ENCODE data around the gene SLC22A31.
"Not testable (repeated sequence)": the region's sequence is repeated elsewhere in the genome, so short reads cannot be mapped to it uniquely, and the experiment has no call there.

SLC22A31 gene

DNA sequence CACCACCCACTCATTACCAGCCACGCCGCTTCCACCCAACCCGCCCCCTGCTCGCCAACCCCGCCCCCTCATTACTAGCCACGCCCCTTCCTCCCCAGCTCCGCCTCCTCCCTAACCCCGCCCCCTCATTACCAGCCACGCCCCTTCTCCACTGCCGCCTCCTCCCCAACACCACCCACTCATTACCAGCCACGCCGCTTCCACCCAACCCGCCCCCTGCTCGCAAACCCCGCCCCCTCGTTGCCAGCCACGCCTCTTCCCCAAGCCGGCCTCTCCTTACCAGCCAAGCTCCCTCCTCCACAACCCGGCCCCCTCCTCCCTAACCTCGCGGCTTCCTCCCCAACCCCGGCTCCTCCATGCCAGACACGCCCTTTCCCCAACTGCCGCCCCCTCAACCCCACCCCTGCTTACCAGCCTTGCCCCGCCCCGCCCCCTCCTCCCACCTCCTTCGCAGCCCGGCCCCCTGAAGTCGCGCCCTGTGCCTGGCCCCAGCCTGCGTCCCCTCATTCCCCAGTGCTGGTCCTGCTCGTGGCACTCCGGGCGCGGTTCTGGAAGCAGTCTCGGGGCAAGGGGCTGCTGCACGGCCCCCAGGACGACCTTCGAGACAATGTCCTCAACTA, 7.3 kb downstream of the SLC22A31 start:
- peak; percentile 65 for DNase-seq (ENCODE audit: low spot score)

DNA sequence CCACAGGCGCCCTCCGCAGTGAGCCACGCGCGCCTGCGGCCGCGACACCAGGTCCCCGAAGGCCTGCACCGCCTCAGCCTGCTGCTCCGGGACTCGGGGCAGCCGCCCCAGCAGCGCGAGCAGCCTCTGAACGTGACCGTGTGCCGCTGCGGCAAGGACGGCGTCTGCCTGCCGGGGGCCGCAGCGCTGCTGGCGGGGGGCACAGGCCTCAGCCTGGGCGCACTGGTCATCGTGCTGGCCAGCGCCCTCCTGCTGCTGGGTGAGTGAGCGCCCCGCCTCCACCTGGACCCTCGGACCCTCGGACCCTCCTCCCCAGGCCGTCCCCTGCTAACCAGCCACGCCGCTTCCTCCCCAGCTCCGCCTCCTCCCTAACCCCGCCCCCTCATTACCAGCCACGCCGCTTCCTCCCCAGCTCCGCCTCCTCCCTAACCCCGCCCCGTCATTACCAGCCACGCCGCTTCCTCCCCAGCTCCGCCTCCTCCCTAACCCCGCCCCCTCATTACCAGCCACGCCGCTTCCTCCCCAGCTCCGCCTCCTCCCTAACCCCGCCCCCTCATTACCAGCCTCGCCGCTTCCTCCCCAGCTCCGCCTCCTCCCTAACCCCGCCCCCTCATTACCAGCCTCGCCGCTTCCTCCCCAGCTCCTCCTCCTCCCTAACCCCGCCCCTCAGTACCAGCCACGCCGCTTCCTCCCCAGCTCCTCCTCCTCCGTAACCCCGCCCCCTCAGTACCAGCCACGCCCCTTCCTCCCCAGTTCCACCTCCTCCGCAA, 8.0 kb downstream of the SLC22A31 start:
- peak; percentile 80 for DNase-seq (ENCODE audit: low spot score)

DNA sequence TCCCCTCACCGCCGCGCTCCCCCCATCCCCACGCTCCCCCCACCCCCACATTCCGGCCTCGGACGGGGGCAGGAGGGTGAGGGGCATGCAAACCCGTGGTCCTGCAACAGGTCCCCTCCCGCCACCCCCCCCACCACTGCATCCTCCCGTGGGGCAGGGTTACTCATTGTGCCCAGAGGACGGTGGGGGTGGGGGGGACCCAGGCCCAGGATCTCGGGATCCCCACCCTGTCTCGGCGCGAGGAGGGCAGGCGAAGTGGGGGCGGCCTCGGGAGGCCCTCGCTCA, 8.5 kb downstream of the SLC22A31 start:
- DNase-seq (ENCODE audit: low spot score), result no peak

DNA sequence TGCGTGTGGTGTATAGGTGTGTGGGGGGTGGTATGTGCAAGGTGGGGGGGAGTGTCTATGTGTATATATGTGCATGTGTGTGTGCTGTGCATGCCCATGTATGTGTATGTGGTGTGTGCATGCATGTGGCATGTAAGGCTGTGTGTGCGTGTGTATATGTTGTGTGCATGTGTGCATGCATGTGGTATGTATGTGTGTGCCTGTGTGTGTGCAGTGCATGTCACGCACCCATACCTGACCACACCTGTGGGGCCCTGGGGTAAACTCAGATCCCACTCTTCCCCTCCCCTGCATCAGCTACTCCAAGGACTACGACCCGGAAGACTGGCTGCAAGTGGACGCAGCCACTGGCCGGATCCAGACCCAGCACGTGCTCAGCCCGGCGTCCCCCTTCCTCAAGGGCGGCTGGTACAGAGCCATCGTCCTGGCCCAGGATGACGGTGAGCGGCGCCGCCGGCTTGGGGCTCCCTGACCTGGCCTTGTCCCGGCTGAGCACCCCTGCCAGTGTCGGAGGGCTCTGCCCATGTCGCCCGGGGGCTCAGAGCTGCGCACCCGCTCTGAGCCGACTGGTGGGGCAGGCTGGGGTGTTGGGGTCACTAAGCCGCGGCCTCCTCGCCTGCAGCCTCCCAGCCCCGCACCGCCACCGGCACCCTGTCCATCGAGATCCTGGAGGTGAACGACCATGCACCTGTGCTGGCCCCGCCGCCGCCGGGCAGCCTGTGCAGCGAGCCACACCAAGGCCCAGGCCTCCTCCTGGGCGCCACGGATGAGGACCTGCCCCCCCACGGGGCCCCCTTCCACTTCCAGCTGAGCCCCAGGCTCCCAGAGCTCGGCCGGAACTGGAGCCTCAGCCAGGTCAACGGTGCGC, 9.1 kb downstream of the SLC22A31 start:
- DNase-seq (ENCODE audit: low spot score), result no peak

DNA sequence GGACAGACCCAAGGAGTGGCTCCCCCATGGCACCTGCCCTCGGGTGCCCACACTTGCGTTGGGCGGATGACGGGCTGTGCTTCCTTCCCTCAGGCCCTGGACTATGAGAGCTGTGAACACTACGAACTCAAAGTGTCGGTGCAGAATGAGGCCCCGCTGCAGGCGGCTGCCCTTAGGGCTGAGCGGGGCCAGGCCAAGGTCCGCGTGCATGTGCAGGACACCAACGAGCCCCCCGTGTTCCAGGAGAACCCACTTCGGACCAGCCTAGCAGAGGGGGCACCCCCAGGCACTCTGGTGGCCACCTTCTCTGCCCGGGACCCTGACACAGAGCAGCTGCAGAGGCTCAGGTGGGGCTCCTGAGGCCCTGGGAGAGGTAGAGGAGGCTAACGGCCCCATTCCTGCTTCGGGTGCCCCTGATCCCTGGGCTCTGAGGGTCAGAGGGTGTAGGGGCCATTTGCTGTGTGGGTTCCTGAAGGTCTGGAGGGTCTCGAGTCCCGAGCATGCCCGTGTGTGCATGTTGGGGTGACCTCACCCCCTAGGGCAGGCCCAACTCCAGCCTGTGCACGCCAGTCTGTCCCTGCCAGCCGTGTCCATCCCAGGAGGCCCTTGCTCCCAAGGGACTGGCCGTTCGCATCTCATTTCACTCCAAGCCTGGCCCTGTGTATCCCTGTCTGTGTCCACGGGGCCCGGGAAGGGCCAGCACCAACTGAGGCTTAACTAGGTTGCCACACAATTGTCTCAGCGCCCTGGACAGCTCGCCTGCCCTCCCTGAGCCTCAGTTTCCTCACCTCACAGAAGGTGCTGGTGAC, 10.0 kb downstream of the SLC22A31 start:
- no peak for DNase-seq (ENCODE audit: low spot score)

DNA sequence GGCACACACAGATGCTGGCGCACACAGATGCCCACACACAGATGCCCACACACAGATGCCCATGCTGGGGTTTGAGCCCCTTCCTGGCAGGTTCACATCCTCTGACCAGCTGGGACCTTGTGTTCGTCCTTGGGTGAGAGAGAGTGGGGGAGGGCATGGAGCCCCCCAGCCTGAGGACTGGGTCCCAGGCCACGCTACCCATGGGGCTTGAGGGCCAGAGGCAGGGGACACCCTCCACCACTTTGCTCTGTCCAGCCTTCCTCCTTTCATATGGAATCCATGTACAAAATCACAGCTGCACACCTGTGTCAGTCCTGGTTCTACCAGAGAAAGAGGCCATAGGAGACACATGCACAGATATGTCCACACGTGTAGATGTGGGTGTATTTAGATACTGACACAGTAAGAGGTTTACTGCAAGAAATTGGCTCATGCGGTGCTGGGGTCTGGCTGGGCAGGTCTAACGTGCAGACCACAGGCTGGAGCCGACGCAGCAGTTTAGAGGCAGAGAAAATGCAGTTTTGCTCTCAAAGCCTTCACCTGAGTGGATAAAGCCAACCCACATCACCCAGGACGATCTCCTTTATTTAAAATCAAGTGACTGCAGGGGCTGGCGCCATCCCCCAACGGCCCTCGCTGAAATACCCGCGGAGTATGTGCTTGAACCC, 10.8 kb downstream of the SLC22A31 start:
- no peak for DNase-seq (ENCODE audit: low spot score)

DNA sequence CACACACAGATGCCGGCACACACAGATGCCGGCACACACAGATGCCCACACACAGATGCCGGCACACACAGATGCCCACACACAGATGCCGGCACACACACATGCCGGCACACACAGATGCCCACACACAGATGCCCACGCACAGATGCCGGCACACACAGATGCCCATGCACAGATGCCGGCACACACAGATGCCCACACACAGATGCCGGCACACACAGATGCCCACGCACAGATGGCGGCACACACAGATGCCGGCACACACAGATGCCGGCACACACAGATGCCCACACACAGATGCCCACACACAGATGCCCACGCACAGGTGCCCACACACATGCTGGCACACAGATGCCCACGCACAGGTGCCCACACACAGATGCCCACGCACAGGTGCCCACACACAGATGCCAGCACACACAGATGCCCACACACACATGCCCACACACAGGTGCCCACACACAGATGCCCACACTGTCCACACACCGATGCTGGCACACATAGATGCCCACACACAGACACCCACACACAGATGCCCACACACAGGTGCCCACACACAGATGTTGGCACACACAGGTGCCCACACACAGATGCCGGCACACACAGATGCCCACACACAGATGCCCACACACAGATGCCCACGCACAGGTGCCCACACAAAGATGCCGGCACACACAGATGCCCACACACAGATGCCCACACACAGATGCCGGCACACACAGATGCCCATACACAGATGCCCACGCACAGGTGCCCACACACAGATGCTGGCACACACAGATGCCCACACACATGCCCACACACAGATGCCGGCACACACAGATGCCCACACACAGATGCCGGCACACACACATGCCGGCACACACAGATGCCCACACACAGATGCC, 11.6 kb downstream of the SLC22A31 start:
- not testable (repeated sequence) for DNase-seq (ENCODE audit: low spot score)

DNA sequence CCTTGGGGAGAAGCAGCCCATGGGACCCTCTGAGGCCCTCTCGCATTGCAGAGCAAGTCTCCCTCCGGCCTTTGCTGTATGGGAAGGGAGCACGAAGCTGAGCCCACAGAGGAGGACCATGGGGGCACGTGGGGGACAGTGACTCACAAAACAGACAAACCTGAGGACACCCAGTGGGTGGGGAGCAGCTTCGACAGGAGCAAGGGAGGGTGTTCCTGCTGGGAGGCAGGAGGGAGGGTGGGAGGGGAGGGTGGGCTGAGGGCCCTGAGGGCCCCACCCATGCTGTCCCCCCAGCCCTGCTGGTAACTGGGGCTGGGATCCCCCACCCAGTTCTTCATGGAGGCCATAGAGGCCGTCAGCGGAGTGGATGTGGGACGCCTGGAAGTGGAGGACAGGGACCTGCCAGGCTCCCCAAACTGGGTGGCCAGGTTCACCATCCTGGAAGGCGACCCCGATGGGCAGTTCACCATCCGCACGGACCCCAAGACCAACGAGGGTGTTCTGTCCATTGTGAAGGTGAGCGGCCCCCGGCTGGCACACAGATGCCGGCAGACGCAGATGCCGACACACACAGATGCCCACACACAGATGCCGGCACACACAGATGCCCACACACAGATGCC, 12.5 kb downstream of the SLC22A31 start:
- no peak for DNase-seq (ENCODE audit: low spot score)

DNA sequence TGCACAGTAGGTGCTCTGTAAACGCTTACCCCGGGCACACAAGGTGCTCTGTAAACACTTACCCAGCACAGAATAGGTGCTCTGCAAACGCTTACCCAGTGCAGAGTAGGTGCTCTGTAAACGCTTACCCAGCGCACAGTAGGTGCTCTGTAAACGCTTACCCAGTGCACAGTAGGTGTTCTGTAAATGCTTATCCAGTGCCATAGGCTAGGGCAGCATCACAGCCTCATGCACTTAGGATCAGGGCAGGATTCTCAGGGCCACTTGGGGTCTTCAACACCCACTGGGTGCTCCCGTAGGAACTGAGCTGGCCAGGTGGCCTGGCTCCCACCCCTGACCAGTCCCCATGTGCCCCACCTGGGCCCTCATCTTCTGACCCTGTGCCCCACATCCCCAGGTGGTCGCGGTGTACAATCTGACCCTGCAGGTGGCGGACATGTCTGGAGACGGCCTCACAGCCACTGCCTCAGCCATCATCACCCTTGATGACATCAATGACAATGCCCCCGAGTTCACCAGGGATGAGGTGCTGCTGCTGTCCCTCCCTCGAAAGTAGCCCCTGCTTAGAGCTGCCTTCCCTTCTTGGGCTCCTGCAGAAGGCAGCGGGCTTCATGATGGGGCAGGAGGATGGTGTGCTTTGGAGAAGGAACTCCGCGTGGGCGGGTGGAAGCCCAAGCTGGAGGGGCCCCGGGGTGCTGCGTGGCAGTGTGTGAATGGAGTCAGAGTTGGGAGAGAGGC, 13.1 kb downstream of the SLC22A31 start:
- no peak for DNase-seq (ENCODE audit: low spot score)

DNA sequence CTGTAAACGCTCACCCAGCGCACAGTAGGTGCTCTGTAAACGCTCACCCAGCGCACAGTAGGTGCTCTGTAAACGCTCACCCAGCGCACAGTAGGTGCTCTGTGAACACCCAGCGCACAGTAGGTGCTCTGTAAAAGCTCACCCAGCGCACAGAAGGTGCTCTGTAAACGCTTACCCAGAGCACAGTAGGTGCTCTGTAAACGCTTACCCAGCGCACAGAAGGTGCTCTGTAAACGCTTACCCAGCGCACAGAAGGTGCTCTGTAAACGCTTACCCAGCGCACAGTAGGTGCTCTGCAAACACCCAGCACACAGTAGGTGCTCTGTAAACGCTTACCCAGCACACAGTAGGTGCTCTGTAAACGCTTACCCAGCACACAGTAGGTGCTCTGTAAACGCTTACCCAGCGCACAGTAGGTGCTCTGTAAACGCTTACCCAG, 13.7 kb downstream of the SLC22A31 start:
- DNase-seq (ENCODE audit: low spot score), result not testable (repeated sequence)

DNA sequence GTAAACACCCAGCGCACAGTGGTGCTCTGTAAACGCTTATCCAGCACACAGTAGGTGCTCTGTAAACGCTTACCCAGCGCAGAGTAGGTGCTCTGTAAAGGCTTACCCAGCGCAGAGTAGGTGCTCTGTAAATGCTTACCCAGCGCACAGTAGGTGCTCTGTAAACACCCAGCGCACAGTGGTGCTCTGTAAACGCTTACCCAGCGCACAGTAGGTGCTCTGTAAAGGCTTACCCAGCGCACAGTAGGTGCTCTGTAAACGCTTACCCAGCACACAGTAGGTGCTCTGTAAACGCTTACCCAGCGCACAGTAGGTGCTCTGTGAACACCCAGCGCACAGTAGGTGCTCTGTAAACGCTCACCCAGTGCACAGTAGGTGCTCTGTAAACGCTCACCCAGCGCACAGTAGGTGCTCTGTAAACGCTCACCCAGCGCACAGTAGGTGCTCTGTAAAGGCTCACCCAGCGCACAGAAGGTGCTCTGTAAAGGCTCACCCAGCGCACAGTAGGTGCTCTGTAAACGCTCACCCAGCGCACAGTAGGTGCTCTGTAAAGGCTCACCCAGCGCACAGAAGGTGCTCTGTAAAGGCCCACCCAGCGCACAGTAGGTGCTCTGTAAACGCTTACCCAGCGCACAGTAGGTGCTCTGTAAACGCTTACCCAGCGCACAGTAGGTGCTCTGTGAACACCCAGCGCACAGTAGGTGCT, 14.3 kb downstream of the SLC22A31 start:
- not testable (repeated sequence) for DNase-seq (ENCODE audit: low spot score)

DNA sequence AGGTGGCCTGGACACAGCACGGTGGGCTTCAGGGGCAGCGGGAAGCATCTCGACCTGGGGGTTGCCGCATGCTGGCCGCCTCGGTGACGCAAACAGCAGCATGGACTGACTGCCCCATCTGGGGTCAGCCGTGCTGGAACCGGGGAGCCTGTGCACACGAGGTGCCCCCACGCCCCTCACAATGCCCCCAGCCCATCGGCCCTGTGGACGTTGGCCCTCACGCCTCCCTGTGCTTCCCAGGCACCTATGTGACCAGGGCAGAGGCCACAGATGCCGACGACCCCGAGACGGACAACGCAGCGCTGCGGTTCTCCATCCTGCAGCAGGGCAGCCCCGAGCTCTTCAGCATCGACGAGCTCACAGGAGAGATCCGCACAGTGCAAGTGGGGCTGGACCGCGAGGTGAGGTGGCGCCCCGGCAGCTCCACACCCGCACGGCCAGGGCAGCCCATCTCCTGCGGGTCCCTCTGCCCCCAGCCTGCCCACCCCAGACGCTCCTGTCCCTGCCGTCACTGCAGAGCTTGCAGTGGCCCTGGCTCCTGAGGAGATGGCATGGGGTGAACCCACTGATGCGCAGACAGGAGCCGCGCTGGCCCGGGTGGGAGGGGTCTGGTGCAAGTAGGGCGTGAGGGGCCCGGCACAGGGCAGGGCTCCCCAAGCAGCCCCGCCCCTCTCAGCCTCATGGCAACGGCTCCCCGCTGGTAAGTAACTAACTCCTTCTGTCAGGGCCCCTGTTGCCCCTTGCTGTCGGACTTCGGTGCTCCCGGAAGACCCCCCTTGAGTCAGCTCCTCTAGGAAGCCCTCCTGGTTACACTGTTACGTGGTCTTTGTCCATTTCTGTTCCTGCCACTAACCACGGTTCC, 15.2 kb downstream of the SLC22A31 start:
- DNase-seq (ENCODE audit: low spot score), result no peak

DNA sequence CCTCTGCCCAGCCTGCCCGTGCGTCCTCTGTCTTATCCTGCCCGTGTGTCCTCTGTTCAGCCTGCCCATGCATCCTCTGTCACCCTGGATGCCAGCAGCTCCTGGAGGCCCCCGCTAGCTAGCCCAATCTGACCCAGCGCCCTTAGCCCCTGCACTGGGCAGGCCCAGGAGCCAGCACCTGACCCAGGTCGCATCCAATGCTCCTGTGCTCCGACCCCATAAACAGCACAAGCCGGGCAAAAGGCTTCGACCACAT, 15.7 kb downstream of the SLC22A31 start:
- DNase-seq (ENCODE audit: low spot score), result no peak

DNA sequence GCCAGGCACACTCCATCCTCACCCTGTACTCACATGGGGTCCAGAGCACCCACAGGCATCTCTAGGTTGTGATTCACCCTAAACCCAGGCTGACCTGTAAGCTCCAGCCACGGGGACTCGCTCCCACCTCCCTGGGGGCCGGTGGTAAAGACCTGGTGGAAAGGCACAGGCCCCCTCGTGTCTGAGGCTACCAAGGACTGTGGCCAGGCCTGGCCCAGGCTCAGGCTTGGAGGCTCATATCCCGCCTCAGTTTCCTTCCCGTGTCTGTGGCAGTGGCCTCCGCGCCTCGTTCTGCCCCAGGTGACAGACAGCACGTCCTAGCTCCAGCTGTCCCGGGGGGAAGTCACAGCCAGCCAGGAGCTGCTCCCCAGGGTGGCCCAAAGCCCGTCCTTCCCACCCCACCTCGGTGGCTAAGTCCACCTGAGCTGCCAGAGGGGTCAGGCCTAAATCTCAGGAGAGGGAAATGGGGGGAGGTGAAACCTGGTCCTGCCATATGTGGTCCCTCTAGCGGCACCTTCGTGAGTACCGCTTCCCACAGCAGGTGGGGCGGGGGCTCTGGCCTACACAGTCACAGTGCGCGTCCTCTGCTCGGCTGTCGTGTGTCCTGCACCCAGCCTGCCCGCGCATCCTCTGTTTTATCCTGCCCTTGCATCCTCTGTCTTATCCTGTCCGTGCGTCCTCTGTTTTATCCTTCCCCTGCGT, 16.2 kb downstream of the SLC22A31 start:
- no peak for DNase-seq (ENCODE audit: low spot score)

DNA sequence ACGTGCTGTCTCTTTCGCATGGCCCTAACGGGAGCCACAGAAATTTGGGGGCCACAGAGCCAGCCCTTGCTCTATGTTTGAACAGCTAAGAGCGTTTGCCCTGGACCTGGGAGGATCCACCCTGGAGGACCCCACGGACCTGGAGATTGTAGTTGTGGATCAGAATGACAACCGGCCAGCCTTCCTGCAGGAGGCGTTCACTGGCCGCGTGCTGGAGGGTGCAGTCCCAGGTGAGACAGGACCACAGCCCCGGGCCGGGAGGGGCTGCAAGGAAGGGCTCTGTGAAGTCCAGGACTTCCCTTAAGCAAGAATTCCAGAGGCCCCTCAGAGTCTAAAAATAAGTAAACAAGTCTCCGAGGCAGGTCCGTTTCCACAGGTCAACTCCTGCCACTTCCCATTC, 16.9 kb downstream of the SLC22A31 start:
- DNase-seq (ENCODE audit: low spot score), result no peak

DNA sequence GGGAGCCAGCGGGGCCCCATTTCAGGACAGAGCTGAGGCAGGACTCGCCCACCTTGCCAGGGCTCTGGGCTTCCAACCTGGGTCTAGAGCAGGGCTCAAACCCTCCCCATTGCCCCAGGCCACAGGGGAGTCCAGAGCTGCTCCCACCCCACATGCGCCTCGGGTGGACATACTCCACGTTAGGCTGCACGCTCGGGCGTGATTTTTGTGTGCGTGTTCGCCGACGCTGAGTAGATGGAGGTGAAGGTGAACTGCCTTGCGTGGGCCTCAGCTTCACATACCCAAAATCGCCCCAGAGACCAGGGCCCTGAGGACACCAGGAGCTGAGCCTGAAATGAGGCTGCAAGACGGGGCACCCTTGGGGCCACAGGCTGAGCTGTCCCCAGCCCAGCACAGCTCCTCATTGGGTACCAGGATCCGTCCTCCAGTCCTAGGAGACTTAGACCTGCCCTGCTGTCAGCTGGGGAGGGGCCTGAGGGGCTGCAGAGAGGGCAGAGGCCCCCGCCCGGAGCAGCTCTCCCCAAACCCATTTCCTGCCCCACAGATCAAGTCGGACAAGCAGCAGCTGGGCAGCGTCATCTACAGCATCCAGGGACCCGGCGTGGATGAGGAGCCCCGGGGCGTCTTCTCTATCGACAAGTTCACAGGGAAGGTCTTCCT, 20.6 kb downstream of the SLC22A31 start:
- DNase-seq (ENCODE audit: low spot score), result no peak

DNA sequence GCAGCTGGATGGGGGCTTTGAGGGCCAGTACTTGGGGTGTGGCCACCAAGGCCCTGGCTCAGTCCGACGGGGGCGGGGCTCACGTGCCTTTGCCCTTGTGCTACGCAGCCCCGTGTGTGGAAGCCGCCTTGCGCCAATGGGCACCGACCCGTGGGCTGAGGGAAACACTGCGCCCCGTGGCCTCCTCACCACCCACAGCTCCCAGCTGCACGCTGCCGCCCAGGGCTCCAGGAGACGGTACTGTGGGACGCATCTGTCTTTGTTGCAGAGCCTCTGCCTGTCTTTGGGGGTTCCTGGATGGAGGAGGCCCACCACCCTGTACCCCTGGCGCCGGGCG, 21.2 kb downstream of the SLC22A31 start:
- DNase-seq (ENCODE audit: low spot score), result no peak
